Mucosa of gallbladder (tissue), 1 donor: Measurements from ENCODE around the gene BAZ1B. TPM values are rescaled to one million over a fixed set of nuclear protein-coding genes. Genes with fewer than 3 reads are reported as not detected.
"Not testable (repeated sequence)": the region's sequence is repeated elsewhere in the genome, so short reads cannot be mapped to it uniquely, and the experiment has no call there.

Experiments
- DNase-seq: peaks from one replicate; pipeline ENCODE4 v3.0.0-alpha.2; 2020; ENCODE audit warnings: low spot score
- total RNA-seq: library from RNA; stranded (reverse); gene quantifications from one replicate; pipeline ENCODE4 v1.2.1, GENCODE V29; 2021
- donor health status: DM: no; HTN: no; CAD: no.

Gene BAZ1B, protein sequence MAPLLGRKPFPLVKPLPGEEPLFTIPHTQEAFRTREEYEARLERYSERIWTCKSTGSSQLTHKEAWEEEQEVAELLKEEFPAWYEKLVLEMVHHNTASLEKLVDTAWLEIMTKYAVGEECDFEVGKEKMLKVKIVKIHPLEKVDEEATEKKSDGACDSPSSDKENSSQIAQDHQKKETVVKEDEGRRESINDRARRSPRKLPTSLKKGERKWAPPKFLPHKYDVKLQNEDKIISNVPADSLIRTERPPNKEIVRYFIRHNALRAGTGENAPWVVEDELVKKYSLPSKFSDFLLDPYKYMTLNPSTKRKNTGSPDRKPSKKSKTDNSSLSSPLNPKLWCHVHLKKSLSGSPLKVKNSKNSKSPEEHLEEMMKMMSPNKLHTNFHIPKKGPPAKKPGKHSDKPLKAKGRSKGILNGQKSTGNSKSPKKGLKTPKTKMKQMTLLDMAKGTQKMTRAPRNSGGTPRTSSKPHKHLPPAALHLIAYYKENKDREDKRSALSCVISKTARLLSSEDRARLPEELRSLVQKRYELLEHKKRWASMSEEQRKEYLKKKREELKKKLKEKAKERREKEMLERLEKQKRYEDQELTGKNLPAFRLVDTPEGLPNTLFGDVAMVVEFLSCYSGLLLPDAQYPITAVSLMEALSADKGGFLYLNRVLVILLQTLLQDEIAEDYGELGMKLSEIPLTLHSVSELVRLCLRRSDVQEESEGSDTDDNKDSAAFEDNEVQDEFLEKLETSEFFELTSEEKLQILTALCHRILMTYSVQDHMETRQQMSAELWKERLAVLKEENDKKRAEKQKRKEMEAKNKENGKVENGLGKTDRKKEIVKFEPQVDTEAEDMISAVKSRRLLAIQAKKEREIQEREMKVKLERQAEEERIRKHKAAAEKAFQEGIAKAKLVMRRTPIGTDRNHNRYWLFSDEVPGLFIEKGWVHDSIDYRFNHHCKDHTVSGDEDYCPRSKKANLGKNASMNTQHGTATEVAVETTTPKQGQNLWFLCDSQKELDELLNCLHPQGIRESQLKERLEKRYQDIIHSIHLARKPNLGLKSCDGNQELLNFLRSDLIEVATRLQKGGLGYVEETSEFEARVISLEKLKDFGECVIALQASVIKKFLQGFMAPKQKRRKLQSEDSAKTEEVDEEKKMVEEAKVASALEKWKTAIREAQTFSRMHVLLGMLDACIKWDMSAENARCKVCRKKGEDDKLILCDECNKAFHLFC (N-terminal part only)
- 50.7 TPM for total RNA-seq

- DNase-seq, result peak; percentile 98
These were observed at the start of gene BAZ1B for GRCh38 chr7:73522105-73522872. Gene BAZ1B (minus strand): TSS chr7:73522293. CDS start chr7:73521933, 360 bp downstream.

DNA sequence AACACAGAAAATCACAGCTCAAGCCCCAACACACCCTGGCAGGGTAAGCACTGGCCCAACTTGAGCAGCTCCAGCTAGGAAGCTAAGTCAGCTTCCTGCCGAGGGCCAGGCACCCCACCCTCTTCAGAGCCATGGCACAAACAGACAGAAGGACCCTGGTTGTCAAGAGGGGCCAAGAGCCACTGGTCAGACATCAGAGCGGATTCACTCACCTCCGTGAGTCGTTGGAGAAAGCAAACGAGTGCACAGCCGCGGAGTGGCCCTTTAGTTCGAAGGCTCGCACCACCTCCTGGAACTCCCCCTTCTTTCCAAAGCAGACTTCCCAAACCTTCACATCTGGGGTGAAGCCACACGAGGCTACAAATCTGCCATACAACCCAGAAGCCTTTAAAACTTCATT is 48.9 kb upstream of the BAZ1B start:
- no peak for DNase-seq

GRCh38 chr7:73570521-73570920 is 48.4 kb upstream of the BAZ1B start:
- no peak for DNase-seq

DNA sequence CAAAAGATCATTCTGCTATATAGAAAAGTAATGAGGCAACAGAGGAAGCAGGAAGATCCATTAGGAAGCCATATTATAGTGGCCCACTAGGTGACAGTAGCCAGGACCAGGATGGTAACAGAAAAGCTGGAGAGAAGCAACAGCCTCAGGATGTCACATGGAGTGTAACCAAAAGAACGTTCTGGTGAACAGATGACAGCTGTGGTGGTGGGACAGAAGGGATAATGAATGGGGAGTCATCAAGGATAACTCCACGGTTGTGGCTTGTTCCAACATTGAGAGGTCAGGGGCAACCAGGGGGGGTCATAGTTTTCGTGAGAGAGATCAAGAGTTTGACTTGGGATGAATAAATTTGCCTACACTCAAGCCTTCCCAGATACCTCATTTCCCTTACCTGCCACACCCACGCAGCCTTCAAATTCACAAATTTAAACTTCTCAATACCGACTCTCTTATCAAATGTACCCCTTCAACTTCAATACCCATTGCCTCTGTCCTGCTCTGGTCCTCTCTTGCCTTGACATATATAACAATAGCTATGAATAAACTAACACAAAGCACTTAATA is 47.0 kb upstream of the BAZ1B start:
- no peak for DNase-seq

DNA sequence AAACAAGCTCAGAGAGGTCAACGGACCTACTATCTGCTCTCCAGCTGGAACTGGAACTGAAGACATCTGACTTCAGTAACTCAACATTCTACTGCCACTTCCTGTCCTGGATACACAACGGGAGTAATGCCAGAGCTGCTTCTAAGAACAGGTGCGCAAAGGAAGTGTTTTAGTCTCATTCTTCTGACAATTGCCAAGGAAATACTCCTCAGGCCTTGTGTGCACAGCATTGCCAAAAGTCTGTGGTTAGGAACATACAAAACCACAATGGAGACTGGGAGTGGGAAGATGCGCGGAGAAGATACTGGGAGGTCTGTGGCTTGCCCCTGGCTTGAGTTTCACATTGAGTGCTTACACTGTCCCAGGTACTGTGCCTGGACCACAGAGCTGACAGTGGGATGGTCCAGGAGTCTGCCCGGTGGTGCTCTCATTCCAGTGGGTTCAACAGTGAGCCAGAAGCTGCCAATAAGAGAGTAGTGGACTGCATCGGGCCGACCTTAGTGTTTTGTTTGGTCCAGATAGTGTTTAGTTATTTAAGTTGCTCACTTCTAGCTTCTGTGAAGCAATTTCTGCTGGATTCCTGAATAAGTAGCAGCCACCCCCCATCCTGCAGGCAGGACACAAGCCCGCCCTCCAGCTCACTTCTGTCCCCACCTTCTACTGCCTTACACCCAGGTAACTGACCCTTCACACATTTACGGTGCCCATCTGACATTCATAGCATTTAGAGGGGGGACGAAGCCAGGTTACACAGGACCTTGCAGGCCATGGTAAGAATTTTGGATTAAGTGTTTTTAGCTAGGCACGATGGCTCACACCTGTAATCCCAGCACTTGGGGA is 46.0 kb upstream of the BAZ1B start:
- no peak for DNase-seq

DNA sequence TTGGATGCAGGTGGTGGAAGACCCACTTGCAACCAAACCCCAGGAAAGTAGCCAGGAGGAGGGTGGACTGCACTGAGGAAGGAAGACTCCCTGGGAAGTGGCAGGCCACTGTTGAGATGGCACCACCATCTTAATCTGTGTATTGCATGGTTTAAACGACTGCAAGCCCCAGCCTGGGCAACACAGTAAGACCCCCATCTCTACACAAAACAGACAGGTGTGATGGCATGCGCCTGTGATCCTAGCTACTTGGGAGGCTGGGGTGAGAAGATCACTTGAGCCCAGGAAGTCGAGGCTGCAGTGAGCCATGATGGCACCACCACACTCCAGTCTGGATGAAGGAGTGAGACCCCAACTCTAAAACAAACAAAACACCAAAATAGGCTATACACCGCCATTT is 45.0 kb upstream of the BAZ1B start:
- DNase-seq, result no peak

DNA sequence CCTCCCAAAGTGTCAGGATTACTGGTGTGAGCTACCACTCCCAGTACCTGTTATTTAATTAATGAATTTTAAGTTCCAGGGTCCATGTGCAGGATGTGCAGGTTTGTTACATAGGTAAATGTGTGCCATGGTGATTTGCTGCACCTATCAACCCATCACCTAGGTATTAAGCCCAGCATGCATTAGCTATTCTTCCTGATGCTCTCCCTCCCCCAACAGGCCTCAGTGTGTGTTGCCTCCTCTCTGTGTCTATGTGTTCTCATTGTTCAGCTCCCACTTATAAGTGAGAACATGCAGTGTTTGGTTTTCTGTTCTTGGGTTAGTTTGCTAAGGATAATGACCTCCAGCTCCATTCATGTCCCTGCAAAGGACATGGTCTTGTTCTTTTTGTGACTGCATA is 44.3 kb upstream of the BAZ1B start:
- not testable (repeated sequence) for DNase-seq

DNA sequence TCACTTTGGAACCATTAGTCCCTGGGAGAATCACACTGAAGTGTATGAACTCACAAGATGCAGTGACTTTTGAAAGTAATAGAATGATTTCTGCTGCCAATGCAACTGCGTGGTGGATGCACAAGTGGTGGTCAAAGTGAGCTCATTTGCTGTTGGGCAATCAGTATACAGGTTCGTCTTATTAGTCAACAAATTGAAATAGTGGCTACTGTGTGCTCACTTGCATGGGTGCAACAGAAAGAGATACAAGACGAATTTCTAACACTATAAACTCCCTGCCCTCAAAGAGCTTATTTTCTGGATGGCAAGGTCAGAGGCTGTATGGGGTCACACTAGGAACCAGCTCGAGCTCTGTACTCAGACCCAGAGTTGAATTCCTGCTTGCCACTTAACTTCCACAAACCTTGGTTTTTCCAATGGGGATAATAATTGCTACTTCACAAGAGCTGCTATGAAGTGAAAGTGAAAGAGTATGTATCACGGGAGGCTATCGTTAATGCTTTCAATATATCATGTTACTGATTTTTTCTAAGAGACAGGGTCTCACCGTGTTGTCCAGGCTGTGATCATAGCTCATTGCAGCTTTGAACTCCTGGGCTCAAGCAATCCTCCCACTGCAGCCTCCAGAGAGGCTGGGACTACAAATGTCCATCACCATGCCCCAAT is 43.7 kb upstream of the BAZ1B start:
- no peak for DNase-seq

DNA sequence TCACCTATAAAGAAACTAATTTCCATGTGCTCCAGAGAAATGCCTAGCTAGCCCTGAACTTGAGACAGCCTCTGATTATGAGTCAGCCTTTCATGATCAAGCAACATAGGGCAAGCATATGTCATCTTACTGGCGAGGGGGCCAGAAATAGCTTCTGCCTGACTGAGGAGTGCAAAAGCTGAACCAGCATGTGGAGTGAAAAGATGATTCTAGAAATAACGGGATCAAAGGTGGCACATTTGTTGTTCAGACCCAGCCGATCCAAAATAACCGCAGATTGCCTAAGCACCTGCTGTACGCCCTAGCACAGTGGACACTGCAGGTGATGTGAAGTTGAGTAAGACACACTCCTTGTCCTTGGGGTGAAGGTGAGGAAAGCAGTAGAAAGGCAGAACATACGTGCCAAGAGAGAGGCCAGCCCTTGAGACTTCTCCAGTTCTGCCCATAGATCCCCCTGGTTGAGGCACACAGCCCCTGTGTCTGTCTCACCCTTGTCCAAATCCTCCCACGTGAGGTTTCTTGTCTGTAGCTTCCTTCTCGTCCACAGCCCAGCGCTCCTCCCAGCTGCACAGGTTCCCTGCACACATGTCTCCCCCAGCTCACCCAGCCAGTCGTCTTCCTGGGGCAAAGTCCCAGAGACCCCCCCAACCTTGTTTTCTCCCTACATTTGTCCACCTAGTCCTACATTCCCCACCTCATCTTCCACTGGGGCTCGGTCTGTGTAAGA is 38.2 kb upstream of the BAZ1B start:
- no peak for DNase-seq

- peak; percentile 61 for DNase-seq
These were observed 35.5 kb upstream of the BAZ1B start, which contains the start of gene BCL7B for GRCh38 chr7:73557397-73558257. Gene BCL7B (minus strand): TSS chr7:73557690. CDS start chr7:73557578, 112 bp downstream.

- DNase-seq, result peak; percentile 94
These were observed 35.0 kb upstream of the BAZ1B start for GRCh38 chr7:73557108-73557396.

GRCh38 chr7:73556208-73557107 is 34.4 kb upstream of the BAZ1B start:
- DNase-seq, result no peak

DNA sequence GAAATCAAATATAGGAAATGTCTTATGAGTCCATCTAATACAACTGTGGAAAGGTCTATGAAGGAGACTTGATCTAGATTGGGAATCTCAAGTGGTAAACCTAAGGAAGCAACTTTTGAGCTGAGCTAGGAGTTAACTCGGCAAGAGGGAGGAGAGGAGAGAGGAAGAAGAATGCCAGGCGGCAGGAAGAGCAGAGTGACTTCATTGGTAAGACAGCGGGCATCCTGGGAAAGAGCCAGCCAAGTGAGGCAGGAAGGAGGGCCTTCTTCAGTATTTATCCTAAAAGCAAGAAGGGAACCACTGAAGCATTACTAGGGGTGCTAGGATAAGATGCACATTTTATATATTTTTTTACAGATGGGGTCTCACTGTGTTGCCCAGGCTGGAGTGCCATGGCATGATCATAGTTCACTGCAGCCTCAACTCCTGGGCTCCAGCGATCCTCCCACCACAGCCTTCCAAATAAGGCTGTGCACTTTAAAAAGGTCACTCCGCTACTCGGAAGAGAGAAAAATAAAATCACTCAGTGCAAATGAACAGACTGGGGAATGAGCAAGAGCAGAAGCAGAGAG is 33.4 kb upstream of the BAZ1B start:
- no peak for DNase-seq

DNA sequence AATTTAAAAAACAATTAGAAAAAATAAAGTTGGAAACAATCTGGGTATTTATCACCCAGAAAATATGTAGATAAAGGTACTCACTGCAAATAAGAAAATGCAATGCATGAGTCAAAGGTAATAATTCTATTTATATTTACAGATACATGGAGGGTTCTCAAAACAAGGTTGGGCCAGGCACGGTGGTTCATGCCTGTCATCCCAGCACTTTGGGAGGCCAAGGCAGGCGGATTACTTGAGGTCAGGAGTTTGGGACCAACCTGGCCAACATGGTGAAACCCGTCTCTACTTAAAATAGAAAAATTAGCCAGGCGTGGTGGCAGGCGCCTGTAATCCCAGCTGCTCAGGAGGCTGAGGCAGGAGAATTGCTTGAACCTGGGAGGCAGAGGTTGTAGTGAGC is 28.0 kb upstream of the BAZ1B start:
- DNase-seq, result not testable (repeated sequence)

DNA sequence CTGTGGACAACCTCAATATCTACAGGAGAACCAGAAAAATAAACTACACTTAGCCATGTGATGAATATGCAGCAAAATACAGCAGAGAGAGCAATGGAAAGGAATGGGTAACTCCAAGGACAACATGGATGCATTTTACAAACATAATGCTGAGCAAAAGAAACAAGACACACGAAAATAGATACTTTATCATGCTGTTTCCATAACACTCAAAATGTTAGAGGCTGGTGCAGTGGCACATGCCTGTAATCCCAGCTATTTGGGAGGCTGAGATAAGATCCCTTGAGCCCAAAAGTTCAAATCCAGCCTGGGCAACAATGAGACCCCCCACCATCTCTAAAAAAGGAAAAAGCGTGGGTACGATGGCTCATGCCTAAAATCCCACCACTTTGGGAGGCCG is 27.1 kb upstream of the BAZ1B start:
- no peak for DNase-seq

GRCh38 chr7:73547841-73548240 is 25.7 kb upstream of the BAZ1B start:
- no peak for DNase-seq

DNA sequence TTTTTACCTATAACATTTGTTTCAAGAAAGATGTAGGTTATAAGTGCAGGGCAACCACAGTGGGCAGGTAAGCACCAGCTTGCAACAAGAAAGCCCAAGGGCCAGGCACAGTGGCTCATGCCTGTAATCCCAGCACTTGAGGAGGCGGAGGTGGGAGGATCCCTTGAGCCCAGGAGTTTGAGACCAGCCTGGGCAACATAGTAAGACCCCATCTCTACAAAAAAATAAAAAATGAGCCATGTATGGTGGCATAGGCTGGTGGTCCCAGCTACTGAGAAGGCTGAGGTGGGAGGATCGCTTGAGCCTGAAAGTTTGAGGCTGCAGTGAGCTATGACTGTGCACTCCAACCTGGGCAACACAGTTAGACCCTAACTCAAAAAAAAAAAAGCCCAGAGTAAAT is 22.6 kb upstream of the BAZ1B start:
- no peak for DNase-seq
